Keratinocyte (primary cell): ENCODE data around the gene CRACR2A. TPM values are rescaled to one million over a fixed set of nuclear protein-coding genes. Genes with fewer than 3 reads are reported as not detected.

Experiments
- DNase-seq: peaks from one replicate; pipeline ENCODE4 v3.0.0-alpha.2; 2011; ENCODE audit warnings: low read depth, missing footprints, low spot score
- FAIRE-seq: peaks from 2 replicates; lab custom pipeline; 2011; peaks lifted over from hg19 to GRCh38; lab: Jason Lieb, UNC
- H2AFZ ChIP-seq: 2 replicates; pipeline ENCODE4 v1.6.0; 2012; ENCODE audit warnings: low read length, control low read depth, inconsistent platforms; ENCODE audit not compliant: control insufficient read depth
- H3K27ac ChIP-seq: 2 replicates; pipeline ENCODE4 v1.5.1; 2011; ENCODE audit warnings: low read length; ENCODE audit not compliant: control insufficient read depth, insufficient read depth
- H3K27me3 ChIP-seq: 3 replicates; pipeline ENCODE4 v1.6.0; 2011; ENCODE audit warnings: low read length; ENCODE audit not compliant: control insufficient read depth, insufficient read depth; ENCODE audit errors: extremely low read depth
- H3K36me3 ChIP-seq, 2 experiments: 2 replicates in 1 of 2; 3 replicates in 1 of 2; pipeline ENCODE4 v1.5.1; 2011; ENCODE audit warnings: low read length in 2 of 2, mild to moderate bottlenecking in 1 of 2; ENCODE audit not compliant: control insufficient read depth in 2 of 2, insufficient read depth in 2 of 2; ENCODE audit errors: extremely low read depth in 1 of 2
- H3K4me1 ChIP-seq: 3 replicates; pipeline ENCODE4 v1.5.1; 2011; ENCODE audit warnings: low read length; ENCODE audit not compliant: control insufficient read depth, insufficient read depth; ENCODE audit errors: extremely low read depth
- H3K4me2 ChIP-seq: 3 replicates; pipeline ENCODE4 v1.6.0; 2011; ENCODE audit warnings: low read depth, low read length; ENCODE audit not compliant: control insufficient read depth, insufficient read depth; ENCODE audit errors: extremely low read depth
- H3K4me3 ChIP-seq, 3 experiments: fragments of 200-600 bp in 1 of 3; sonication (generic) in 1 of 3; 2 replicates in 2 of 3; 3 replicates in 1 of 3; pipeline ENCODE4 v1.5.1; 2011 to 2016; ENCODE audit warnings: low read length in 3 of 3, mild to moderate bottlenecking in 3 of 3, control low read depth in 2 of 3, inconsistent platforms in 1 of 3, low read depth in 1 of 3, mixed read lengths in 1 of 3, mixed run types in 1 of 3, moderate library complexity in 1 of 3; ENCODE audit not compliant: control insufficient read depth in 2 of 3, insufficient read depth in 2 of 3; ENCODE audit errors: extremely low read depth in 1 of 3
- H3K79me2 ChIP-seq: 2 replicates; pipeline ENCODE4 v1.6.0; 2012; ENCODE audit warnings: low read length; ENCODE audit not compliant: control insufficient read depth, insufficient read depth
- H3K9ac ChIP-seq: 3 replicates; pipeline ENCODE4 v1.6.0; 2011; ENCODE audit warnings: low read length; ENCODE audit not compliant: control insufficient read depth, insufficient read depth; ENCODE audit errors: extremely low read depth
- H3K9me1 ChIP-seq: 3 replicates; pipeline ENCODE4 v1.6.0; 2011; ENCODE audit warnings: low read length; ENCODE audit not compliant: control insufficient read depth, insufficient read depth; ENCODE audit errors: extremely low read depth
- H3K9me3 ChIP-seq: 2 replicates; pipeline ENCODE4 v1.5.1; 2012; ENCODE audit warnings: low read depth, low read length; ENCODE audit not compliant: control insufficient read depth
- H4K20me1 ChIP-seq: 3 replicates; pipeline ENCODE4 v1.6.0; 2011; ENCODE audit warnings: low read length; ENCODE audit not compliant: control insufficient read depth, insufficient read depth; ENCODE audit errors: extremely low read depth
- CTCF ChIP-seq, 3 experiments: IDR thresholded peaks in 1 of 3; conservative IDR thresholded peaks in 1 of 3; optimal IDR thresholded peaks in 1 of 3; 2 replicates in 2 of 3; 3 replicates in 1 of 3; pipeline versions ENCODE3 to v1.5.1; 2011; ENCODE audit warnings: low read length in 3 of 3, mild to moderate bottlenecking in 3 of 3, moderate library complexity in 2 of 3, control low read depth in 1 of 3, inconsistent platforms in 1 of 3; ENCODE audit not compliant: insufficient read depth in 2 of 3; ENCODE audit errors: extremely low read depth in 1 of 3
- EZH2 ChIP-seq: IDR thresholded peaks from one replicate; pipeline ENCODE4 v1.6.1; 2012; ENCODE audit warnings: inconsistent platforms, mild to moderate bottlenecking, low read length, moderate library complexity
- dilution Hi-C: fragments of 300-500 bp; cut with MboI; formaldehyde crosslinking; loops from one replicate; pipeline ENCODE4 v1.7.0; 2020; ENCODE audit warnings: low sequenced_read_pairs; ENCODE audit not compliant: extremely low pct_ligation_motif_present
- polyA plus RNA-seq, 5 experiments: library from polyadenylated mRNA; depleted of rRNA in 3 of 5; stranded (reverse) in 3 of 5; stranded (forward) in 1 of 5; unstranded in 1 of 5; fragments of >200 nt; gene quantifications; 1 replicate in 1 of 5; 2 replicates in 3 of 5; 3 replicates in 1 of 5; pipeline versions ENCODE4 v1.2.1 to v1.2.3, GENCODE V29; 2011 to 2012; ENCODE audit warnings: missing spikeins in 2 of 5, low read depth in 1 of 5, low replicate concordance in 1 of 5

The CRACR2A gene
- polyA plus RNA-seq, 1 donor (not counting 4 experiments of a cell fraction or from before 2014, with no cell fraction given) = 0.30 TPM

- no peak for TF ChIP-seq EZH2
- no peak for TF ChIP-seq CTCF (optimal IDR thresholded peaks at IDR 0.05 in 1 of 3, IDR thresholded peaks at IDR 0.05 in 1 of 3, conservative IDR thresholded peaks at IDR 0.05 in 1 of 3; ENCODE audit: extremely low read depth in 1 of 3, insufficient read depth in 2 of 3, low read length in 3 of 3)
These were observed 177.9 kb downstream of the CRACR2A start for GRCh38 chr12:3574986-3575385.

GRCh38 chr12:3572560-3572959 is 180.3 kb downstream of the CRACR2A start:
- no peaks in the 10 kb centered on the region for H4K20me1 ChIP-seq
- TF ChIP-seq EZH2 = no peak
- no peak for TF ChIP-seq CTCF (optimal IDR thresholded peaks at IDR 0.05 in 1 of 3, IDR thresholded peaks at IDR 0.05 in 1 of 3, conservative IDR thresholded peaks at IDR 0.05 in 1 of 3; ENCODE audit: extremely low read depth in 1 of 3, insufficient read depth in 2 of 3, low read length in 3 of 3)
- no peaks in the 10 kb centered on the region for H3K79me2 ChIP-seq
- no peak overlapping the region for H3K4me3 ChIP-seq
- H3K27me3 ChIP-seq = peaks cover 2% of the 10 kb centered on the region
- no peak overlapping the region for H3K27ac ChIP-seq
- dilution Hi-C loops = no loop called here
- H3K9ac ChIP-seq = no peak overlapping the region
- H3K4me1 ChIP-seq = no peaks in the 10 kb centered on the region
- H3K36me3 ChIP-seq = no peaks in the 10 kb centered on the region
- H3K4me2 ChIP-seq = no peak overlapping the region
- FAIRE-seq (no peak), DNase-seq (no peak)
- H3K9me3 ChIP-seq = no peaks in the 10 kb centered on the region
- H2AFZ ChIP-seq = no peak overlapping the region
- no peaks in the 10 kb centered on the region for H3K9me1 ChIP-seq

More at GRCh38 chr12:3574986-3575385, 177.9 kb downstream of the CRACR2A start:
- Histone ChIP-seq H2AFZ (no peak overlapping the region), H3K79me2 (no peaks in the 10 kb centered on the region), H3K4me1 (no peaks in the 10 kb centered on the region), H4K20me1 (no peaks in the 10 kb centered on the region), H3K9me1 (no peaks in the 10 kb centered on the region), H3K4me3 (no peak overlapping the region), H3K27ac (no peak overlapping the region), H3K9ac (no peak overlapping the region), H3K36me3 (no peaks in the 10 kb centered on the region), H3K27me3 (peaks cover 8% of the 10 kb centered on the region), H3K9me3 (no peaks in the 10 kb centered on the region), H3K4me2 (no peak overlapping the region)
- FAIRE-seq (no peak), DNase-seq (no peak)
- dilution Hi-C loops = no loop called here
